BLaER1 (cell line): Measurements from ENCODE around the gene TCIRG1.
A peak's percentile ranks its signal among the peaks of the same experiment; 100 is the strongest.

Experiments used
- H3K27ac ChIP-seq: shearing (Covaris generic); formaldehyde crosslinking; 2 replicates; pipeline ENCODE4 v1.8.1; 2022
- H3K27me3 ChIP-seq: shearing (Covaris generic); formaldehyde crosslinking; 2 replicates; pipeline ENCODE4 v1.8.1; 2022
- H3K36me3 ChIP-seq: shearing (Covaris generic); formaldehyde crosslinking; 2 replicates; pipeline ENCODE4 v1.8.1; 2022
- H3K4me1 ChIP-seq: shearing (Covaris generic); formaldehyde crosslinking; 2 replicates; pipeline ENCODE4 v1.8.1; 2022
- H3K4me2 ChIP-seq: shearing (Covaris generic); formaldehyde crosslinking; 2 replicates; pipeline ENCODE4 v1.8.1; 2022
- H3K4me3 ChIP-seq: shearing (Covaris generic); formaldehyde crosslinking; 2 replicates; pipeline ENCODE4 v1.8.1; 2022
- H3K9ac ChIP-seq: shearing (Covaris generic); formaldehyde crosslinking; 2 replicates; pipeline ENCODE4 v1.8.1; 2022
- H3K9me3 ChIP-seq: shearing (Covaris generic); formaldehyde crosslinking; 2 replicates; pipeline ENCODE4 v1.8.1; 2022
- H4K20me1 ChIP-seq: shearing (Covaris generic); formaldehyde crosslinking; 2 replicates; pipeline ENCODE4 v1.8.1; 2022
- Cebpa-rat ChIP-seq: shearing (Covaris generic); IDR thresholded peaks from 2 replicates; pipeline ENCODE4 v1.8.1; 2022

Gene TCIRG1

DNA sequence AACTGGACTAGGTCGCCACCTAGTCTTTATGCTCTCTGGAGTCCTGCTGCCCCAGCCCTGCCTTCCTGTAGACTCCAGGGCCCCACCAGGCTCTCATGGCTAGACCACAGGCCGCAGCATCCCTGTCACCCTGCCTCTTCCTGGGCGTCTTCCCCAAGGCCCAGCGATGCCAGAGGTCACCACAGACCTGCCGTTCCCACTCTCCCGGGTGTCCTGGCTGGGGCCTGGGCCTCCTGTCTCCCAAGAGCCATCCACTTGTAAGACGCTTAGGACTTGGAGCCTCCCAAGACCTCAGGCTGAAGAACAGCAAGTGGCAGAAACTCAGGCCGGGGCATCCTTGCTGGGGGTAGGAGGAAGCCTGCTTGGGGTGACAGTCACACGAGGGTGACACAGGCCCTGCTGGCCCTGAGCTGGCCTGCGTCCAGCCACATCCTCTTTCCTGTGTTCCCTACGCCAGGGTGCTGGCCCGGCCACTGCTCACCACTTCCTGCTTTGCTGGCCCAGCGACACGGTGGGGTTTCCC lies 2.0 kb upstream of the TCIRG1 start:
- Histone ChIP-seq H3K27me3 (no peaks in the 10 kb centered on the region), H3K27ac (peak overlapping the region; percentile 90), H3K4me1 (peaks cover 66% of the 10 kb centered on the region), H3K9me3 (no peaks in the 10 kb centered on the region), H3K4me3 (no peak overlapping the region), H4K20me1 (peaks cover 12% of the 10 kb centered on the region), H3K36me3 (peaks cover 43% of the 10 kb centered on the region), H3K9ac (peak overlapping the region; percentile 56), H3K4me2 (peak overlapping the region; percentile 94)
- TF ChIP-seq Cebpa-rat: no peak

DNA sequence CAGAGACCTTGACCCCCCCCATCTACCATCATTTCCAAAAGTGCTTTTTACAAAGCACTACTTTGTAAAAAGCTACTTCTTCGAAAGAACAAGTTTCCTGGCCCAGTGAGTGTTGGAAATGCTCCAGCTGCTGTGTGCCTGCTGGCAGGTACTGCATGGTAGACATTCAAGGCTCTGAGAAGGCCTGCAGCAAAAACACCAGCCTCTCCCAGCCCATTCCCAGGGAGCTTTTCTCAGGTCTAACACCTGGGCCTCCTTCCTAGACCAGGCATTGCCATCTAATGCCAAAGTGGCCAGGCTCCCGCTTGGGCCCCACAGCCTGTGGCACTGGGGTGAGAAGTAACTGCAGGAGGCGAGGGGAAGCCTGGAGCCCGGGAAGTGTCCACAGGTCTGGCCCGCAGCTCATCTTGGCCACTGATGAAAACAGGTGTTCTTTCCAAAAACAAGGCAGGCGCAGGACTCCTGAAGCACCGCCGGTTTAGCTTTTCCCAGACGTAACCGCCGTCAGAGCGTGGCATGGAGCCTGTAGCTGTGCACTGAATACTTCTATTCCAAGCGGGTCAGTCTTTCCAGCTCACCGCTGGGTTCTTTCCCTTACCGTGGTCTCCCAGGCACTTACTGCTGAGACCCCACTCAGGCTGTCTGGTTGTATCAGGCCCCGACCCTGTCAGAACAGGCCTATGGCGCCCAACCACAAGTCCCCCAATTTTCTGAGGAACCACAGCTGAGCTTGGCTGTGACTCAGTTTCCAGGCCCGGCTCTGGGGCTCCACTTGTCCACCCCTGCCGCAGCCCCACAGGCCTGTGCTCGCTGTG lies 1.2 kb upstream of the TCIRG1 start:
- Histone ChIP-seq H3K27me3 (no peaks in the 10 kb centered on the region), H3K9ac (peak overlapping the region; percentile 79; the same call in 1 of the 2 replicates), H3K36me3 (peaks cover 44% of the 10 kb centered on the region), H3K4me1 (peaks cover 69% of the 10 kb centered on the region), H3K4me2 (peak overlapping the region; percentile 94), H4K20me1 (peaks cover 20% of the 10 kb centered on the region), H3K4me3 (no peak overlapping the region), H3K9me3 (no peaks in the 10 kb centered on the region), H3K27ac (peak overlapping the region; percentile 90)
- TF ChIP-seq Cebpa-rat: no peak

DNA sequence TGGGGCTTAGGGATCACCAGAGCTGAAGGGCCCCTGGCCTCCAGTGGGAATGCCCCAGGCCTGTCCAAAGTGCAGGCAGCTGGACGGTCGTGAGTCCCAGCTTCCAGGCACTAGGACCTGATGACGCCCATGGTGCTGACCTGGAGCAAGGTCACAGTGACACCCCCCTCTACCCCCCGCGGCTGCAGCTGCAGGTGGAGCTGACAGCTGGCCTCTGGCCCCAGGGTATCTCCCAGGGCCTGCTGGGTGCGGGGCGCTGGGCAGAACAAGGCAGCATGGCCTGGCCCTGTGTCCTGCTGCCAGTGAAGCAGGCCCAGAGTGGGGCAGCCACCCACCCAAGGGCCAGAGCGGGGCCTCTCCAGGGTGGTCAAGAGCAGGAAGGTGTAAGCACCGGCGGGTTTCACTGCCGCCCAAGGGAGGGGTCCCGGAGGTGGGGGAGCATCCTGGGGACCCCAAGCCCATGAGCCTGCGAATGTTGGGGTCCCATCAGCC lies 553 bp upstream of the TCIRG1 start:
- no peaks in the 10 kb centered on the region for H3K9me3 ChIP-seq
- peak overlapping the region; percentile 90 for H3K27ac ChIP-seq
- H3K4me3 ChIP-seq: peak overlapping the region; percentile 76
- TF ChIP-seq Cebpa-rat: no peak
- H3K27me3 ChIP-seq: no peaks in the 10 kb centered on the region
- H4K20me1 ChIP-seq: peaks cover 27% of the 10 kb centered on the region
- H3K4me1 ChIP-seq: peaks cover 76% of the 10 kb centered on the region
- H3K4me2 ChIP-seq: peak overlapping the region; percentile 94
- H3K9ac ChIP-seq: peak overlapping the region; percentile 79
- peaks cover 44% of the 10 kb centered on the region for H3K36me3 ChIP-seq

DNA sequence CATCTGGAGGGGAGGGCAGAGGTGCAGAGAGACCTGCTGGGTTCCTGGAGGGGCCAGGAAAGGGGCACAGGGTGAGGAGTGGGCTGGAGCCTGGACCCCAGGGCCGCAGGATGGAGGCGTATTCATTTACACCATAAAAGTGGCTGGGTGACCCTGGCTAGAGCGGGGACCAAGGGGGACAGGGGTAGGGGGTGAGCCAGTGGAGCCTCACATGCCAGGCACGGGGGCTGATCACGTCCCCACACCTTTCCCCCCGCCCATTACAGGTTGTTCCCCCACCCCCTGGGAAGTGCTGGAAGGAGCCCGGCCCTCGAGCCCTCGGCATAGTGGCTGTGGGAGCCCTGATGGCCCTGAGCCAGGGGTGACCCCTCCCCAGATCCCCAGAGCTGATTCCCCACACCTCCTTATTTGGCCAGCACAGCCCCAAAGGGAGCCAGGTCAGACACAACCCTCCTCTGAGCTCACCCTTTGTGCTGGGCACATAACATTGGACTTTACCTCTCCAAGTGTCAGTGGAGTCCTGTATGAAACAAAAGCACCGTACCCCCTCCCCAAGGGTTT lies 781 bp downstream of the TCIRG1 start:
- Histone ChIP-seq H3K4me1 (peaks cover 89% of the 10 kb centered on the region), H3K9me3 (no peaks in the 10 kb centered on the region), H3K4me2 (peak overlapping the region; percentile 94), H3K36me3 (peaks cover 44% of the 10 kb centered on the region), H3K4me3 (peak overlapping the region; percentile 76), H3K27ac (peak overlapping the region; percentile 90), H3K9ac (peak overlapping the region; percentile 79), H3K27me3 (no peaks in the 10 kb centered on the region), H4K20me1 (peaks cover 40% of the 10 kb centered on the region)
- TF ChIP-seq Cebpa-rat: no peak

DNA sequence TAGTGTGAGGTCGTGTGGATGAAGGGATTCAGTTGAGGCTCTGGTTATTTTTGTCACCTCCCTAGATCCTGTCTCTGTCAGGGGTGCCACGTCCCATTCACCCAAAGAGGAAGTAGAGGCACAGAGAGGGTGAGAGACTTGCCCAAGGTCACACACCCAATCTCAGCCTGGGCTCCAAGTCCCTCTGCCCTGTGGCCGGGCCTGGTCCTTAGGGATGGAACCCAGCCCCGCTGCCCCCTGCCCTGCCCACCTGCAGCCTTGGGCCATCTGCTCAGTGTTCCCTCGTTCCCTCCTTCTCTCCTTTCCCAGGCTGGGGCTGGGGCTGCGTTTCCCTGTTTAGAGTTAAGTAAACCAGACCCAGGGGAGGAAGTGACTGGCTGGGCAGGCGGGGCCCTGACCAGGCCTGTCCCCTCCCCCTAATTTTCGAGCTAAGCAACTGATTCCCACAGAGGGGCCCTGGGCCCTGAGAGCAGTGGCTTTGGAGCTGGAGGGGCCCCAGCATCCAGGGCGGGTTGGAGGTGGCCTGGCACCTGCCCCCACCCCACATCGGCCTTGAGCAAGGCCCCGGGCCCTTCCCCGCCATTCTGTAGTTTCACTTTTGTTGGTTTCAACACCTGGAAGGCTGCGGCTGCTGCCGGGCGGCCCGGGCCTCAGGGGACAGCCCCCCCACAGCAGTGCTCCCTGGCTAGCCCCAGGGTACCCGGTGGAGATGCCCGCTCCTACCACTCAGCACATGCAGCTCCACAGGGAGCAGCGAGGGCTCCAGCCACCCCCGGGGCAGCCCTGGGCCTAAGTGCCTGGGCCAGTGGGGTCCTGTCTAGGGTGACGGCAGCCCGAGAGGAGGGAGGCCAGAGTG lies 1.5 kb downstream of the TCIRG1 start:
- peak overlapping the region; percentile 76 for H3K4me3 ChIP-seq
- H3K27me3 ChIP-seq: no peaks in the 10 kb centered on the region
- peak overlapping the region; percentile 90 for H3K27ac ChIP-seq
- H3K36me3 ChIP-seq: peaks cover 45% of the 10 kb centered on the region
- H4K20me1 ChIP-seq: peaks cover 47% of the 10 kb centered on the region
- H3K9me3 ChIP-seq: no peaks in the 10 kb centered on the region
- peak overlapping the region; percentile 79 for H3K9ac ChIP-seq
- TF ChIP-seq Cebpa-rat: no peak; the same call in 1 of the 2 replicates
- H3K4me2 ChIP-seq: peak overlapping the region; percentile 94
- H3K4me1 ChIP-seq: peaks cover 92% of the 10 kb centered on the region

DNA sequence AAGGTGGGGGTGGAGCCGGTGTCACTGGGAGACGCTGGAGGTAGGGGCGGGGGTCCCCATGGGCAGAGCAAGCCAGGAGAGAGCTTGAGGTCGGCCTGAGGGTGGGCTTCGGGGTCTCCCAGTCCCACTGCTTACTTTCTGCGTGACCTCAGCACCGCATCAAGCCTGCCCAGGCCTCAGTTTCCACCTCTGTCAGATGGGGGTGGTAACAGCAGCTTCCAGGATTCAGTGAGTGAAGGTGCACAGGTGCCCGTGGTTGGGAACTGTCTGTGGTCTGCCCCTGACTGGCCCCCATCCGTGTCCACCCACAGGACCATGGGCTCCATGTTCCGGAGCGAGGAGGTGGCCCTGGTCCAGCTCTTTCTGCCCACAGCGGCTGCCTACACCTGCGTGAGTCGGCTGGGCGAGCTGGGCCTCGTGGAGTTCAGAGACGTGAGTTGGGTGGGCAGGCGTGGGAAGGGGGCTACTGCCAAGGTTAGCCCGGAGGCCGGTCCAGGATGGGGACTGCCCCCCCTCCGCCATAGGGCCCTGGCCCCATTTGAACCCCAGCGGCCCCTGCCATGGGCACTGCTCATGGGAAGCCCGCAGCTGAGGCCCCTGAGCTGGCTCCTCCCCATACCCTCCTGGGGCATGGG lies 2.2 kb downstream of the TCIRG1 start:
- Histone ChIP-seq H3K4me1 (peaks cover 89% of the 10 kb centered on the region), H4K20me1 (peaks cover 51% of the 10 kb centered on the region), H3K27me3 (no peaks in the 10 kb centered on the region), H3K9me3 (no peaks in the 10 kb centered on the region), H3K4me2 (peak overlapping the region; percentile 94), H3K36me3 (peaks cover 46% of the 10 kb centered on the region), H3K4me3 (peak overlapping the region; percentile 76), H3K9ac (peak overlapping the region; percentile 79), H3K27ac (peak overlapping the region; percentile 90)
- no peak for TF ChIP-seq Cebpa-rat

DNA sequence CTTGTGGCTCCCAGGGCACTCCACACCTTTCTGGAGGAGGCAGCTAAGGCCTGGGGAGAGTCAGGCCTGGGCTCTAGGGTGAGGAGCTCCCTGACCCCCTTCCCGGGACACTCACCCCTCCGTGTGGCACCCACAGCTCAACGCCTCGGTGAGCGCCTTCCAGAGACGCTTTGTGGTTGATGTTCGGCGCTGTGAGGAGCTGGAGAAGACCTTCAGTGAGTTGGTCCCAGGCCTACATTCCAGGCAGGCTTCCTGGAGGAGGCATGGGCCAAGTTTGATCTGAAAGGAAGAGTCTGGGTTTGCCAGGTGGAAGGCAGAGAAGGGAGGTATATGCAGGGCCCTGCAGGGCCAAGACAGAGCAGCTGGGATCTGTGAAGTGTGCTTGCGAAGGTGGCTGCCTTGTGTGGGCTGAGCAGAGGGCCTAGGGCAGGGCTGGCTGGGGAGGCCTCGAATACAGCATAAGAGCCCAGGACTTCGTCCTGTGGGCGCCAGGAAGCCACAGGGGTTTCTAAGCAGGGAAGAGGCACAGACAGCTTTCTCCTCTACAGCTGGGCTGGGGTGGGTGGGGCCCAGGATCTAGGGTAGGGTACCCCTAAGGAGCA lies 2.9 kb downstream of the TCIRG1 start:
- H3K27ac ChIP-seq: peak overlapping the region; percentile 90
- peak overlapping the region; percentile 94 for H3K4me2 ChIP-seq
- H3K4me1 ChIP-seq: peaks cover 82% of the 10 kb centered on the region
- peaks cover 46% of the 10 kb centered on the region for H3K36me3 ChIP-seq
- TF ChIP-seq Cebpa-rat: no peak
- H3K9ac ChIP-seq: peak overlapping the region; percentile 79
- H4K20me1 ChIP-seq: peaks cover 51% of the 10 kb centered on the region
- H3K27me3 ChIP-seq: no peaks in the 10 kb centered on the region
- no peaks in the 10 kb centered on the region for H3K9me3 ChIP-seq
- peak overlapping the region; percentile 76 for H3K4me3 ChIP-seq

DNA sequence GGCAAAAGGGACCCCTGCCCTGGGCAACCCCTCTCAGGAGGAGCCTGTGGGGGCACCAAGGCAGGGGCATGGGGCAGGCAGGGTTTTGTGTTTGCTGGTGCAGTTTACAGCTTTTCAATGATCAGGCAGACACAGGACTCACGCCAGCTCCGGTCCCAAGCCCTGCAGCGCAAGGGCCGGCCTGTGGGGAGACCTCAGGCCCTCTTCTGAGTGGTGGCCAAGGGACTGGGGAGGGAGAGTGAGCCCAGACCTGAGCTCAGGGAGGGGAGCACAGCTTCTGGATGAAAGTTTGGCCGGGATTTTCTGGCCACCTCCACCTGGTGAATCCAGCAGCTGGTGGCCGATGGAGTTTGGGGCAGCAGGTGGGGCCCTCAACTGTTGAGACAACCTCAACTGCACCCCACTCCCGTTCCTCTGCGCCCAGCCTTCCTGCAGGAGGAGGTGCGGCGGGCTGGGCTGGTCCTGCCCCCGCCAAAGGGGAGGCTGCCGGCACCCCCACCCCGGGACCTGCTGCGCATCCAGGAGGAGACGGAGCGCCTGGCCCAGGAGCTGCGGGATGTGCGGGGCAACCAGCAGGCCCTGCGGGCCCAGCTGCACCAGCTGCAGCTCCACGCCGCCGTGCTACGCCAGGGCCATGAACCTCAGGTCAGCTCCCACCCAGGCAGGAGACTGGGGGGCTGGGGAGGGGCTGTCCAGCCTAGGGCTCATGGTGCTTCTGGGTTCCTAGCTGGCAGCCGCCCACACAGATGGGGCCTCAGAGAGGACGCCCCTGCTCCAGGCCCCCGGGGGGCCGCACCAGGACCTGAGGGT lies 3.6 kb downstream of the TCIRG1 start:
- peaks cover 53% of the 10 kb centered on the region for H3K36me3 ChIP-seq
- H4K20me1 ChIP-seq: peaks cover 51% of the 10 kb centered on the region
- no peaks in the 10 kb centered on the region for H3K27me3 ChIP-seq
- H3K4me3 ChIP-seq: no peak overlapping the region
- peak overlapping the region; percentile 90 for H3K27ac ChIP-seq
- H3K4me1 ChIP-seq: peaks cover 75% of the 10 kb centered on the region
- peak overlapping the region; percentile 94 for H3K4me2 ChIP-seq
- no peak for TF ChIP-seq Cebpa-rat
- no peaks in the 10 kb centered on the region for H3K9me3 ChIP-seq
- H3K9ac ChIP-seq: peak overlapping the region; percentile 79; the same call in 1 of the 2 replicates
